Psoas muscle (tissue), 8 donors: ENCODE results near the gene PLCZ1. TPM values are rescaled to one million over a fixed set of nuclear protein-coding genes. Genes with fewer than 3 reads are reported as not detected.

Experiments
- ATAC-seq, 4 donors: fragments of 200-7000 bp; cut with Tn5 transposase; one replicate each; pipeline ENCODE4 v1.9.1; 2020; ENCODE audit warnings: moderate library complexity in 3 of 4, mild to moderate bottlenecking in 2 of 4
- DNase-seq, 2 donors: peaks; one replicate each; pipeline ENCODE4 v3.0.0-alpha.2; 2020
- H3K27ac ChIP-seq: fragments of 200-600 bp; one replicate; pipeline ENCODE4 v1.8.0; 2022
- H3K27me3 ChIP-seq, 3 donors: fragments of 200-600 bp in 1 of 3; one replicate each; pipeline versions ENCODE4 v1.6.1 to v1.8.0; 2013 to 2022; ENCODE audit warnings: low read length in 2 of 3, mild to moderate bottlenecking in 2 of 3, moderate library complexity in 1 of 3; ENCODE audit not compliant: insufficient read depth in 3 of 3
- H3K36me3 ChIP-seq, 2 donors: fragments of 200-600 bp in 1 of 2; one replicate each; pipeline versions ENCODE4 v1.6.1 to v1.8.0; 2013 to 2022; ENCODE audit warnings: low read depth in 1 of 2, mild to moderate bottlenecking in 1 of 2, moderate library complexity in 1 of 2; ENCODE audit not compliant: insufficient read depth in 1 of 2
- H3K4me1 ChIP-seq: fragments of 200-600 bp; one replicate; pipeline ENCODE4 v1.8.0; 2022
- H3K4me3 ChIP-seq: fragments of 200-600 bp; one replicate; pipeline ENCODE4 v1.8.0; 2022; ENCODE audit warnings: mild to moderate bottlenecking
- H3K9me3 ChIP-seq: fragments of 200-600 bp; one replicate; pipeline ENCODE4 v1.8.0; 2022
- CTCF ChIP-seq: fragments of 200-600 bp; IDR thresholded peaks from one replicate; pipeline ENCODE4 v1.8.0; 2022; ENCODE audit warnings: antibody characterized with exemption
- WGBS, 3 donors: extraction: QIAGEN DNeasy Blood & Tissue Kit; methylation state at CpG; one replicate each; pipeline versions ENCODE4 v1.1.6 to v1.1.7; 2013; 5-methylcytosine and 5-hydroxymethylcytosine counted together
- intact Hi-C, 2 donors: fragments of 100-400 bp; cut with DNase I; formaldehyde crosslinking; loops; one replicate each; pipeline versions ENCODE4 v1.11.0 to v1.14.2; 2022
- polyA plus RNA-seq, 3 donors: library from polyadenylated mRNA; stranded (reverse); fragments of 200-250 nt; gene quantifications; one replicate each; pipeline ENCODE4 v1.2.3, GENCODE V29; 2013
- total RNA-seq, 4 donors: library from RNA; stranded (reverse); fragmentation: NEBNext Ultra II Directional in 2 of 4; extraction: Animal tissue kit (Norgen Biotek cat#: 25700) in 2 of 4; gene quantifications; one replicate each; pipeline versions ENCODE4 v1.2.1 to v1.2.4, GENCODE V29; 2021 to 2023
- donor health status: healthy with polysubstance abuse.
- donor health status: DM: no; HTN: no; CAD: no; lungs with moderate emphysema.
- donor health status: Bipolar disorder and iron deficiency.
- donor health status: healthy.
- donor health status: DM: yes; HTN: yes; CAD: no.
- donor health status: DM: no; HTN: no; CAD: no.
- donor health status: DM: no; HTN: no; CAD: no.
- donor health status: DM: yes; HTN: yes; CAD: no.

PLCZ1 gene
- total and polyA plus RNA-seq, 7 donors = not detected

DNA sequence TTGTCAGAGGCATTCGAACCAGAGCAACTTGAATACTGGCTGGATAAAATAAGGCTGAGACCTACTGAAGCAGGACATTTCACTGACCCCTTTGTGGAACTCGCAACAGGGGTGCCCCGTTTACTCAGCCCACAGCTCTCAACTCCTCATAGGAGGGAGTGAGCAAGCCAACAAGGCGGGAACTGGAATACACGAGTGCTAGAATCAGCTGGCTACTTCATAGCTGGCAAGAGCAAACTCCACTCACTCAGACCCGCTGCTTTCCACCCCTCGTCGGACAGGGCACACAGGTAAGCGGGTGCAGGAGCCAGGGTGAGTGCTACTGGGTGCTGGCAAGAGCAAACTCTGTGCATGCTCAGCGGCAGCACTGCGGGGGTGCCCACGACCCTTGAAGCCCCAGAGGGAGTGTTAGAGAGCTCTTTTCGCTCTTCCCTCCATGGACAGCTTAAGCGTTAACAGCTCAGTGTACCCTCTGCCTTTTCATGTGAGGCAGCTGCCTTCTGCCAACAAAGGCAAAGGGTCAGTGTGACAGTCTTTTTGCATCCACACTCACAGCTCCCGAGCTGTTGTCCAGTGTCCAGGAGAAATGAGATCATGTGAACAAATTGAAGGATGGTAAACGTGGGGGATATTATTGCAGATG lies 15.8 kb upstream of the PLCZ1 start:
- 53 to 67% (median 56%) methylated on average over 16 of the region's 16 CpGs for WGBS, 3 donors
- H3K4me1 ChIP-seq = no peaks in the 10 kb centered on the region
- intact Hi-C loops = no loop called here
- no peak overlapping the region for H3K4me3 ChIP-seq
- no peak for ATAC-seq
- H3K27me3 ChIP-seq = no peaks in the 10 kb centered on the region
- no peak for TF ChIP-seq CTCF
- no peak overlapping the region for H3K27ac ChIP-seq
- no peaks in the 10 kb centered on the region for H3K9me3 ChIP-seq
- H3K36me3 ChIP-seq = no peaks in the 10 kb centered on the region
- no peak for DNase-seq

DNA sequence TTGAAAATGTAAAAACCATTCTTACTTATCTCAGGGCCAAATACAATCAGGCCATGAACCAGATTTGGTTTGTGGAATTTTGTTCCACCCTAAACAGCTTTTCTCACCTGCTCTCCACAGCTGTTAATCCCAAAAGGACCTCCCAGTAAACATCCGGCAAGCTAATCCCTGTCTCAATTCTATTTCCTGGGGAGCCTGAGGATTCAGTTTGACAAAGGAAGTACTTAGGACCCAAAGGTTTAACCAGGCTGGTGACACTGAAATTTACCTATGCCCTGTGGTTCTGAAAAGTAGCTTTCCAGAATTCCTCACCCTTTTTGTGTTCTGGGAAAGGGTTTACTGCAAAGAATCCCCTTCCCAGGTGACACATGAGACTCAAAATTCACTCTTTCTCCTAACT lies 15.1 kb upstream of the PLCZ1 start:
- Histone ChIP-seq H3K4me1 (no peaks in the 10 kb centered on the region), H3K27me3 (no peaks in the 10 kb centered on the region), H3K4me3 (no peak overlapping the region), H3K27ac (no peak overlapping the region), H3K9me3 (no peaks in the 10 kb centered on the region), H3K36me3 (no peaks in the 10 kb centered on the region)
- no peak for DNase-seq
- ATAC-seq = no peak
- intact Hi-C loops = no loop called here
- no peak for TF ChIP-seq CTCF
- 18 to 27% (median 22%) methylated on average over 1 of the region's 1 CpG for WGBS, 3 donors

DNA sequence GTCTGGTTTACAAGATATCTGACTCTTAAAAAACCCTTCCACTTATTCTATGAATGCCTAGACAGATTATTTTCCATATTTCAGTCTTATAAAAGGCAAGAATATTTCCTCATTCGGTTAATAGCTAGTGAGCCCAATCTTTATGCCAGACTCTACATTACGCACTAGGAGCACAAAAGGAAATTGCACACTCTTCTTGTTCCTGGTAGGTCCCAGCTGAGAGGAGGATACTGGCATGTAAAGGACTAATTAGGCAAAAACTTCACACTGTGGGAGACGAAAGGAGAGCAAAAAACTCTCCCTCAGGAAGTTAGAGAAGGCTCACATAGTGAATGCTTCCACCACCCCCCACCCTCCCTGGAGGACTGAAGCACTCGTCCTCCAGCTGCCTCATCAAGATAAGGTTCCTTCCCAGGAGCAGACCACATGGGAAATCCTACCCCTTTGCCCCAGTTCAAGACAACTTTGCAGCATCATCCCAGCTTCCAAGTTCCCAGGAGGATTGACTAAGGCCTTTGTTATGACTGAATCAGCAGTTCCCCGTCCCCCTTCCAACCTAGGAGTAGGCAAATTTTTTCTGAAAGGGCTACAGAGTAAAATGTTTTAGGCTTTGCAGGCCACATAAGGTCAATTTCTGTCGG lies 14.6 kb upstream of the PLCZ1 start:
- no peak overlapping the region for H3K27ac ChIP-seq
- no peaks in the 10 kb centered on the region for H3K4me1 ChIP-seq
- no peak overlapping the region for H3K4me3 ChIP-seq
- ATAC-seq = peak in 3 of 4 donors; percentile 40 to 55 (median 54)
- WGBS, 3 donors = 27 to 39% (median 30%) methylated on average over 6 of the region's 6 CpGs
- intact Hi-C loops = no loop called here
- no peaks in the 10 kb centered on the region for H3K36me3 ChIP-seq
- no peak for DNase-seq
- H3K9me3 ChIP-seq = no peaks in the 10 kb centered on the region
- TF ChIP-seq CTCF = no peak
- H3K27me3 ChIP-seq = no peaks in the 10 kb centered on the region

GRCh38 chr12:18751866-18752265 lies 14.1 kb upstream of the PLCZ1 start:
- Histone ChIP-seq H3K36me3 (no peaks in the 10 kb centered on the region), H3K27me3 (no peaks in the 10 kb centered on the region), H3K4me3 (no peak overlapping the region), H3K27ac (no peak overlapping the region), H3K9me3 (no peaks in the 10 kb centered on the region), H3K4me1 (no peaks in the 10 kb centered on the region)
- DNase-seq (no peak), ATAC-seq (no peak)
- intact Hi-C loops = no loop called here
- WGBS, 3 donors = 65 to 78% (median 74%) methylated on average over 2 of the region's 2 CpGs
- no peak for TF ChIP-seq CTCF
